HCT116 (cell line): Measurements from ENCODE around the gene HIRIP3.

Source experiments
- EZH2phosphoT487 ChIP-seq: fragments of 200-600 bp; IDR thresholded peaks from 2 replicates; pipeline ENCODE4 v1.6.1; 2018; ENCODE audit warnings: antibody characterized with exemption, borderline replicate concordance
- POLR2AphosphoS5 ChIP-seq: IDR thresholded peaks from 2 replicates; pipeline ENCODE4 v1.6.1; 2011; ENCODE audit warnings: mild to moderate bottlenecking, low read depth, low read length, moderate library complexity
- TCF7L2 ChIP-seq: IDR thresholded peaks from 2 replicates; pipeline ENCODE4 v1.7.0; 2011; ENCODE audit warnings: borderline replicate concordance, inconsistent platforms; ENCODE audit not compliant: insufficient read depth, insufficient read length; ENCODE audit errors: extremely low read depth
- YY1 ChIP-seq: IDR thresholded peaks from 2 replicates; pipeline ENCODE4 v1.6.1; 2011; ENCODE audit warnings: low read length, low read depth, moderate library complexity, mild to moderate bottlenecking; ENCODE audit not compliant: insufficient replicate concordance; ENCODE audit errors: extremely low read depth
- TF ChIP-seq, protein P1 (sequence below), 3 experiments: fragments of 200-600 bp in 1 of 3; sonication (generic) in 1 of 3; IDR thresholded peaks in 2 of 3; conservative IDR thresholded peaks in 1 of 3; 2 replicates each; pipeline ENCODE4 v1.5.1; 2012 to 2017; ENCODE audit warnings: low read depth in 2 of 3, low read length in 2 of 3, antibody characterized with exemption in 1 of 3, borderline replicate concordance in 1 of 3, control low read depth in 1 of 3, mild to moderate bottlenecking in 1 of 3, mixed read lengths in 1 of 3, mixed run types in 1 of 3, moderate library complexity in 1 of 3; ENCODE audit not compliant: insufficient read depth in 1 of 3
- TF ChIP-seq, protein P2 (sequence below): IDR thresholded peaks from 2 replicates; pipeline ENCODE4 v1.6.1; 2012

DNA sequence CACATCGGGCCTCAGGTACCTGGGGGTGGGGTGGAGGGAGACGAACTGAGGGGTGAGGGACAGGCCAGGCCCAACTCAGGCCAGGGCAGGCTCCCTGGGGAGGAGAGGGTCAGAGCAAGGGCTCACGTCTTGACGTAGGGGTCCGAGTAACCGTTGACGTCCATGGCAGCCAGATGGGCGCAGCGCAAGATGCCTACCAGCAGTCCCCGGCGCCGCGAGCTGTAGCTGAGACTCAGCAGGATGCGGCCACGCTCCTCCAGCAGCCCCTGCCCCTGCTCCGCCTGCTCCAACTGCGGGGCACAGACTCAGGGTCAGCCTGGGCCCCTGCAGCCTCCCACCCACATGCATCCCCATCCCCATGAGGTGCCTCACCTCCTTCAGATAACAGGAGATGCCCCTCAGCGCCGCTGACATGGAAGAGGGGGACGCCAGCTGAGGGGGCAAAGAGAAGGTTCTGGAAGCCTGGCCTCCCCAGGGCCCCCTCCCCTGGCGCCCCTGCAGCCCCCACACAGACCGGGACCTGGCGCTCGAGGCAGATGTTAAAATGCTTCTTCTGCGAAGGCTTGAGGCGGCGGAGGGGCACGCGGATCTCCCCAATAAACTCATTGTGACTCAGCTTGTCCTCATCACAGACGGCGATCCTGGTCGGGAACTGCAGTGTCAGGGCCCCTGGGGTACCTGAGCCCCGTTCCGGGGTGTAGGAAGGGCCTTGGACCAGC, 11.4 kb upstream of the HIRIP3 start:
- TF ChIP-seq, protein P1, sequence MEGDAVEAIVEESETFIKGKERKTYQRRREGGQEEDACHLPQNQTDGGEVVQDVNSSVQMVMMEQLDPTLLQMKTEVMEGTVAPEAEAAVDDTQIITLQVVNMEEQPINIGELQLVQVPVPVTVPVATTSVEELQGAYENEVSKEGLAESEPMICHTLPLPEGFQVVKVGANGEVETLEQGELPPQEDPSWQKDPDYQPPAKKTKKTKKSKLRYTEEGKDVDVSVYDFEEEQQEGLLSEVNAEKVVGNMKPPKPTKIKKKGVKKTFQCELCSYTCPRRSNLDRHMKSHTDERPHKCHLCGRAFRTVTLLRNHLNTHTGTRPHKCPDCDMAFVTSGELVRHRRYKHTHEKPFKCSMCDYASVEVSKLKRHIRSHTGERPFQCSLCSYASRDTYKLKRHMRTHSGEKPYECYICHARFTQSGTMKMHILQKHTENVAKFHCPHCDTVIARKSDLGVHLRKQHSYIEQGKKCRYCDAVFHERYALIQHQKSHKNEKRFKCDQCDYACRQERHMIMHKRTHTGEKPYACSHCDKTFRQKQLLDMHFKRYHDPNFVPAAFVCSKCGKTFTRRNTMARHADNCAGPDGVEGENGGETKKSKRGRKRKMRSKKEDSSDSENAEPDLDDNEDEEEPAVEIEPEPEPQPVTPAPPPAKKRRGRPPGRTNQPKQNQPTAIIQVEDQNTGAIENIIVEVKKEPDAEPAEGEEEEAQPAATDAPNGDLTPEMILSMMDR (IDR thresholded peaks at IDR 0.05 in 2 of 3, conservative IDR thresholded peaks at IDR 0.05 in 1 of 3; ENCODE audit: borderline replicate concordance in 1 of 3, insufficient read depth in 1 of 3, low read depth in 2 of 3, low read length in 2 of 3) = no peak
- TF ChIP-seq POLR2AphosphoS5 (no peak), TCF7L2 (no peak), YY1 (no peak), EZH2phosphoT487 (no peak)
- TF ChIP-seq, protein P2, sequence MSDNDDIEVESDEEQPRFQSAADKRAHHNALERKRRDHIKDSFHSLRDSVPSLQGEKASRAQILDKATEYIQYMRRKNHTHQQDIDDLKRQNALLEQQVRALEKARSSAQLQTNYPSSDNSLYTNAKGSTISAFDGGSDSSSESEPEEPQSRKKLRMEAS = no peak
